Mesenteric fat pad (tissue), 1 donor: ENCODE measurements around the gene FAM210B. TPM values are rescaled to one million over a fixed set of nuclear protein-coding genes. Genes with fewer than 3 reads are reported as not detected.

ENCODE experiments used
- total RNA-seq: library from RNA; stranded (reverse); fragmentation: NEBNext Ultra II Directional; extraction: Animal tissue kit (Norgen Biotek cat#: 25700); gene quantifications from one replicate; pipeline ENCODE4 v1.2.1, GENCODE V29; 2021
- donor health status: DM: yes; HTN: yes; CAD: no.

Gene FAM210B
- total RNA-seq, 1 donor from 2014 or later, result 48.3 TPM

Other genes with a start within 250 kb of the FAM210B start
- not detected for gene MC3R, start 110.2 kb upstream of the FAM210B start, total RNA-seq
- 1.4 TPM for gene AURKA, start 33.2 kb downstream of the FAM210B start, total RNA-seq
- gene CSTF1, start 33.7 kb downstream of the FAM210B start, total RNA-seq, result 21.2 TPM
- gene CASS4, start 53.3 kb downstream of the FAM210B start, total RNA-seq, result 3.1 TPM
- gene RTF2, start 109.7 kb downstream of the FAM210B start, total RNA-seq, result 80.6 TPM
- gene FAM209A, start 165.8 kb downstream of the FAM210B start, total RNA-seq, result 0.45 TPM
- gene FAM209B, start 174.3 kb downstream of the FAM210B start, total RNA-seq, result 0.51 TPM